Activated CD4-positive, alpha-beta T cell treated with anti-CD3 and anti-CD28 coated beads for 48 hours (primary cell): ENCODE data around the gene MYO1B.

Source experiments
- DNase-seq: peaks from one replicate; pipeline ENCODE4 v3.0.0-alpha.2; 2020

The MYO1B gene

GRCh38 chr2:191474464-191474863 is 229.3 kb downstream of the MYO1B start:
- DNase-seq: no peak
